LNCAP (cell line): ENCODE data around the gene KRT1.

Experiments
- CTCF ChIP-seq: fragments of 450-650 bp; IDR thresholded peaks from 2 replicates; pipeline ENCODE4 v1.5.1; 2017; ENCODE audit warnings: mild to moderate bottlenecking

Gene KRT1

GRCh38 chr12:52657250-52657902 lies 22.8 kb downstream of the KRT1 start:
- no peak for TF ChIP-seq CTCF

GRCh38 chr12:52656616-52657015 lies 23.6 kb downstream of the KRT1 start:
- TF ChIP-seq CTCF, result no peak

- no peak for TF ChIP-seq CTCF
These were observed 24.5 kb downstream of the KRT1 start for GRCh38 chr12:52655720-52656124.

- no peak for TF ChIP-seq CTCF
These were observed 25.0 kb downstream of the KRT1 start for GRCh38 chr12:52655251-52655650.

GRCh38 chr12:52651726-52652261 lies 28.4 kb downstream of the KRT1 start, which contains the start of gene KRT2:
Gene KRT2, minus strand, starts transcription at chr12:52652211. Its CDS starts 69 bp downstream, at chr12:52652142.
- no peak for TF ChIP-seq CTCF

GRCh38 chr12:52650520-52651081 lies 29.6 kb downstream of the KRT1 start:
- no peak for TF ChIP-seq CTCF

- TF ChIP-seq CTCF, result no peak
These were observed 31.1 kb downstream of the KRT1 start for GRCh38 chr12:52649066-52649465.
